Activated B cell treated with CpG ODN at 0.5 μM for 24 hours (primary cell): ENCODE results near the gene PCYT1B. TPM values are rescaled to one million over a fixed set of nuclear protein-coding genes. Genes with fewer than 3 reads are reported as not detected.

Experiments
- ATAC-seq: fragments of 200-7000 bp; cut with Tn5 transposase; one replicate; pipeline ENCODE4 v1.10.0; 2021; ENCODE audit warnings: low read depth, mild to moderate bottlenecking, moderate library complexity
- CTCF ChIA-PET: fragments of 350-600 bp; sonication (Branson Sonifier 250); formaldehyde crosslinking; loops from one replicate; lab custom pipeline; 2021; ENCODE audit warnings: antibody characterized with exemption; lab: Charles Lee
- POLR2A ChIA-PET: fragments of 350-600 bp; sonication (Branson Sonifier 250); formaldehyde crosslinking; loops from one replicate; lab custom pipeline; 2021; ENCODE audit warnings: antibody characterized with exemption; lab: Charles Lee
- DNase-seq: peaks from one replicate; pipeline ENCODE4 v3.0.0; 2022
- H3K27ac Mint-ChIP-seq: one replicate; pipeline ENCODE4 v1.8.0; 2020; ENCODE audit warnings: mixed read lengths
- H3K27me3 Mint-ChIP-seq: one replicate; pipeline ENCODE4 v1.8.0; 2021; ENCODE audit warnings: mixed read lengths
- H3K36me3 Mint-ChIP-seq: one replicate; pipeline ENCODE4 v1.8.0; 2021; ENCODE audit warnings: low read depth, mixed read lengths
- H3K4me1 Mint-ChIP-seq: one replicate; pipeline ENCODE4 v1.8.0; 2021; ENCODE audit warnings: mixed read lengths
- H3K4me3 Mint-ChIP-seq: one replicate; pipeline ENCODE4 v1.8.0; 2020; ENCODE audit warnings: mild to moderate bottlenecking, mixed read lengths
- H3K9me3 Mint-ChIP-seq: one replicate; pipeline ENCODE4 v1.8.0; 2020; ENCODE audit warnings: mixed read lengths
- intact Hi-C: fragments of 100-400 bp; cut with micrococcal nuclease; formaldehyde crosslinking; loops from one replicate; pipeline ENCODE4 v1.15.1; 2024
- total RNA-seq: library from RNA; stranded (reverse); gene quantifications from 2 replicates; pipeline ENCODE4 v1.2.3, GENCODE V29; 2022
- TF ChIP-seq, protein P1 (sequence below): fragments of 200-600 bp; IDR thresholded peaks from one replicate; pipeline ENCODE4 v1.8.0; 2022; ENCODE audit warnings: antibody characterized with exemption, mild to moderate bottlenecking

The PCYT1B gene
- total RNA-seq, result not detected in 2 replicates

DNA sequence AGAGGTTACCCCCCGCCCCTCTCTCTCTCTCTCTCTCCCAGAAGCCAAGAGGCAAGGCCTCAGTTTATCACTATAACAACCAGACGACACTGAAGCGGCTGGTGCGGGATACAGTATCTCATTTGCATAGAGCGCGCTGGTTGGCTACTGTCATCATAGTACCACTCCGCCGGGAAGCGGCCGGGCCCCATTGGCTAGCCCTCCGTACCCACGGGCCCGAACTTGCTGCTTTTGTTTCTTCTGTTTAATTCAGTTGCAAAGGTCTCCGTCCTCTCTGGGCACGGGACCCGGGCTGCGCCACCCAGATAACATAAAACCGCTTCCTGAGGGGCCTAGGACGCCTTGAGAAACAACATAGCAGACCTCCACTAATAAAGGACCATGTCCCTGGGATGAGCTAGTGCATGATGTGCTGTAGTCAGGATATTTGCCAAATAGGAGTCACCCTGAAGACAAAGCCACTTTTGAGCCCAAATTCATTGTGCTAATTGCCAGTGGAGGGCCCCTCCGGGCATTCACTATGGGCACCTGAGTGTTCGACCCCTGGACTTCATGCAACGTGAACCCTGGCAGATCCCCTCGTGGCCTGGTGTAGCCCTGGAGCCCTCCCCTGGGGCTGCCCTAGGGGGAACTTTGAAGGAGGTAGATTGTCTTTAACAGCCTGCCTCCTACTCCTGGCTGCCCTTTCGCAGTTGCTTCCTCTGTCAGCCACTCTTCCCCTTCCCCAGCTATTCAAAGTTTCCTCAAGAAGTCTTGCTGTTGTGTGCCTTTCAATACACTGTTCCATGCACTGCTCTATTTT, at the start of gene PCYT1B:
TSS of gene PCYT1B (minus strand) at position 91 of the 802 bp plus-strand sequence. CDS start 242 bp downstream, outside the sequence.
- H3K27me3 Mint-ChIP-seq, result peaks cover 16% of the 10 kb centered on the region
- TF ChIP-seq, protein P1, sequence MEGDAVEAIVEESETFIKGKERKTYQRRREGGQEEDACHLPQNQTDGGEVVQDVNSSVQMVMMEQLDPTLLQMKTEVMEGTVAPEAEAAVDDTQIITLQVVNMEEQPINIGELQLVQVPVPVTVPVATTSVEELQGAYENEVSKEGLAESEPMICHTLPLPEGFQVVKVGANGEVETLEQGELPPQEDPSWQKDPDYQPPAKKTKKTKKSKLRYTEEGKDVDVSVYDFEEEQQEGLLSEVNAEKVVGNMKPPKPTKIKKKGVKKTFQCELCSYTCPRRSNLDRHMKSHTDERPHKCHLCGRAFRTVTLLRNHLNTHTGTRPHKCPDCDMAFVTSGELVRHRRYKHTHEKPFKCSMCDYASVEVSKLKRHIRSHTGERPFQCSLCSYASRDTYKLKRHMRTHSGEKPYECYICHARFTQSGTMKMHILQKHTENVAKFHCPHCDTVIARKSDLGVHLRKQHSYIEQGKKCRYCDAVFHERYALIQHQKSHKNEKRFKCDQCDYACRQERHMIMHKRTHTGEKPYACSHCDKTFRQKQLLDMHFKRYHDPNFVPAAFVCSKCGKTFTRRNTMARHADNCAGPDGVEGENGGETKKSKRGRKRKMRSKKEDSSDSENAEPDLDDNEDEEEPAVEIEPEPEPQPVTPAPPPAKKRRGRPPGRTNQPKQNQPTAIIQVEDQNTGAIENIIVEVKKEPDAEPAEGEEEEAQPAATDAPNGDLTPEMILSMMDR, result no peak
- intact Hi-C loops, result no loop called here
- peaks cover 20% of the 10 kb centered on the region for H3K4me1 Mint-ChIP-seq
- peak; percentile 94 for ATAC-seq
- no peaks in the 10 kb centered on the region for H3K9me3 Mint-ChIP-seq
- no peaks in the 10 kb centered on the region for H3K36me3 Mint-ChIP-seq
- no peak within 1 kb of the TSS for H3K27ac Mint-ChIP-seq
- H3K4me3 Mint-ChIP-seq, result peak within 1 kb of the TSS; percentile 80
- CTCF ChIA-PET, result no interaction called here
- peak; percentile 18 for DNase-seq
- POLR2A ChIA-PET, result no interaction called here

DNA sequence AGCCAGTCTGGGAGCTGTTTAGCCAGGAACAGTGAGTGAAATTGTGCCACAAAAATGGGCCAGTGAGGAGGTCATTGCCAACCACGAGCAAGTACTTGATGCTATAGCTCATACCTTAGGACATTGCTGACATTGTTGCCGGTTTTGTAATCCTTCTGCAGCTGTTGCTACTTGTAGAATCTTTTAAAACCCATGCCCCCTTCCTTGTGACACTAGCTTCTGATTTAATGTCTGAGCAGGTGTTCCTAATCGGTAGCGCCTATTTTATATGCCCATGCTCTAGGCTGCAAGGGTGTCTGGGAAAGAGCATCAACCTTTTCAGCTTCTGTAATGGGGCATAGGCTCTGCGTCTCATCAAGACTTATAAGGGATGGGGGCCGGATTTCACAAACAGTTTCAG, 49.1 kb upstream of the PCYT1B start:
- Mint-ChIP-seq H3K27ac (no peak overlapping the region), H3K9me3 (no peaks in the 10 kb centered on the region), H3K27me3 (no peaks in the 10 kb centered on the region), H3K36me3 (peaks cover 11% of the 10 kb centered on the region), H3K4me3 (no peak overlapping the region), H3K4me1 (peaks cover 9% of the 10 kb centered on the region)
- POLR2A ChIA-PET, result no interaction called here
- TF ChIP-seq, protein P1, result no peak
- ATAC-seq (no peak), DNase-seq (no peak)
- CTCF ChIA-PET, result no interaction called here
- intact Hi-C loops, result no loop called here

DNA sequence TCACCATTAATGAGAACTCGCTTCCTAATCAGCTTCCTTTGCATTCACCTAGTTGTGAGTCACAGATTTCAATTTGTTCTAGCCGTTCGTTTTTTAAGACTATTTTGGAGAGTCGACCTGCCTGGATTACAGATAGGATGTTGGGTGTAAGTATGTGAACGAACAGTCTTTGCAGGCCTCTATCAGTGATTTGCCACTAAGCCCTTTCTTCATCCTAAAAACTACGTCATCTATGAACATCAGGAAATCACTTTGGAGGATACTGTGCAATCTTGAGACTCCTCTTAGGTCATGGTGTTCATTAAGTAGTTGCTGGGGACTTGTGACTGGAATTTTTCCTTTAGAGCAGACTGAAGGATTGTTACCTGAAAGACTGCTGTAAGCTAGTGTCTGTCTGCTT, 47.7 kb upstream of the PCYT1B start:
- H3K9me3 Mint-ChIP-seq, result no peaks in the 10 kb centered on the region
- peaks cover 4% of the 10 kb centered on the region for H3K36me3 Mint-ChIP-seq
- DNase-seq, result no peak
- H3K27me3 Mint-ChIP-seq, result no peaks in the 10 kb centered on the region
- ChIA-PET POLR2A (no interaction called here), CTCF (no interaction called here)
- ATAC-seq, result no peak
- H3K27ac Mint-ChIP-seq, result no peak overlapping the region
- peak overlapping the region; percentile 92 for H3K4me3 Mint-ChIP-seq
- intact Hi-C loops, result loop anchor here (5.0 kb wide), 1 partner anchor 1033 kb away; no protein-coding TSS in a partner anchor
- H3K4me1 Mint-ChIP-seq, result peaks cover 9% of the 10 kb centered on the region
- TF ChIP-seq, protein P1, result no peak

DNA sequence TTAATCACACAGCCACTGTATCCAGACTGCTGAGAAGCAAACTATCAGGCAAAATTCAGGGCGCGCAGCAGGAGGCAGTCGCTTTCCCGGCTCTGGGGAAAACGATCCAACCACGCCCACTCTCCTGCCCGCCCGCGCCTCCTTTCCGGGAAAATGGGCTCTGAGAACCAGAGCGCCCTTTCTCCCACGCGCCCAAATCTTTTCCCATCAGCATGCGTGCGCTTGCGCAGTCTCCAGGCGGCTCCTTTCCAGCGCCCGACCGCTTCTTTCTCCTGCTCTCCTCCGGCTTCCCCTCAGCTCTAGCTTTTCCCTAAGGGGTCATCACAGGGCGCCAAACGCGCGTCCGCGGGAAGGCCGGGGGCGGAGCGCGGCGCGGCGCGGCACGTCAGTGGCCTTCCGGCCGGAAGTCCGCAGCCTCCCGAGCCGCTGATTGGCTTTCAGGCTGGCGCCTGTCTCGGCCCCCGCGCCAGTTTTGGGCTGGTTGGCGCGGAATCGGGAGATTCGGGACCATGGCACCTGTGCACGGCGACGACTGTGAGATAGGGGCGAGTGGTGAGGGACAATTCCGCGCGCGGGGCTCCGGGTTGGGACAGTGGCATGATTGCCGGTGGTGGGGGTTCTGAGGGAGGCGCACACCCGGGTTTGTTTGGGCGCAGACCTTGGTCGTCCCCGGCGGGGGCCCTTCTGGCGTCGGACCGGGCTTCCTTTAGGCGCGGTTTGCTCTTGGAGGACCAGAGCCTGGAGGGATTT, 46.5 kb upstream of the PCYT1B start, which contains the start of gene POLA1:
TSS of gene POLA1 (plus strand) at position 466 of the 750 bp plus-strand sequence. CDS start at position 510, 44 bp downstream.
- DNase-seq (peak; percentile 64), ATAC-seq (peak; percentile 94)
- CTCF ChIA-PET, result no interaction called here
- Mint-ChIP-seq H3K4me3 (peak within 1 kb of the TSS; percentile 92), H3K27me3 (no peaks in the 10 kb centered on the region), H3K9me3 (no peaks in the 10 kb centered on the region), H3K36me3 (peaks cover 2% of the 10 kb centered on the region), H3K4me1 (peaks cover 9% of the 10 kb centered on the region), H3K27ac (peak within 1 kb of the TSS; percentile 87)
- TF ChIP-seq, protein P1, result no peak
- intact Hi-C loops, result loop anchor here (5.0 kb wide), 1 partner anchor 1031 kb away; no protein-coding TSS in a partner anchor
- POLR2A ChIA-PET, result no interaction called here

DNA sequence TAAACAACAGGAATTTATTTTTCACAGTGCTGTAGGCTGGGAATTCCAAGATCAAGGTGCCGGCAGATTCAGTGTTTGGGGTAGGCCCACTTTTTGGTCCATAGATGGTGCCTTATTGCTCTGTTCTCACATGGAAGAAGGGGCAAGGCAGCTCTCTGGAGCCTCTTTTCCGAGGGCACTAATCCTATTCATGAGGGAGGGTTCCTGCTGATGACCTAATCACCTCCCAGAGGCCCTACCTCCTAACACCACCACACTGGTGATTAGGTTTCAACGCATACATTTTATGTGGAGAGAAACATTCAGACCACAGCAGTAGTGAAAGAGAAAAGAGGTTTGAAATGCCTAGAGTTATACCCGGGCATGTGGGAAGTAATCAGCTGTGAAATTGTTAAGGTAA, 45.2 kb upstream of the PCYT1B start:
- peaks cover 9% of the 10 kb centered on the region for H3K4me1 Mint-ChIP-seq
- no peak for ATAC-seq

More for the DNA sequence above, 45.2 kb upstream of the PCYT1B start:
- no peak overlapping the region for H3K4me3 Mint-ChIP-seq
- H3K27me3 Mint-ChIP-seq, result no peaks in the 10 kb centered on the region
- no peak for DNase-seq
- no peaks in the 10 kb centered on the region for H3K9me3 Mint-ChIP-seq
- no peak overlapping the region for H3K27ac Mint-ChIP-seq
- H3K36me3 Mint-ChIP-seq, result peaks cover 2% of the 10 kb centered on the region
- TF ChIP-seq, protein P1, result no peak
- CTCF ChIA-PET, result no interaction called here
- POLR2A ChIA-PET, result no interaction called here
- intact Hi-C loops, result loop anchor here (5.0 kb wide), 1 partner anchor 1030 kb away; no protein-coding TSS in a partner anchor
